ENCODE data around the gene IFI27.
A peak's percentile ranks its signal among the peaks of the same experiment; 100 is the strongest.

Gene IFI27

GRCh38 chr14:94102768-94103482 lies 7.6 kb upstream of the IFI27 start:
- no peak for DNase-seq (ENCODE audit: low spot score)

GRCh38 chr14:94103554-94104150 lies 6.9 kb upstream of the IFI27 start:
- DNase-seq (ENCODE audit: low spot score): no peak

- no peak for DNase-seq (ENCODE audit: low spot score)
Observed at GRCh38 chr14:94104731-94105130, 5.8 kb upstream of the IFI27 start.

GRCh38 chr14:94109915-94110250 lies 653 bp upstream of the IFI27 start:
- DNase-seq (ENCODE audit: low spot score): no peak

GRCh38 chr14:94111276-94112095 lies 950 bp downstream of the IFI27 start:
- DNase-seq (ENCODE audit: low spot score): no peak

- no peak for DNase-seq (ENCODE audit: low spot score)
Observed at GRCh38 chr14:94112513-94113063, 2.1 kb downstream of the IFI27 start.

- DNase-seq (ENCODE audit: low spot score): no peak
Observed at GRCh38 chr14:94113073-94113472, 2.5 kb downstream of the IFI27 start.

- no peak for DNase-seq (ENCODE audit: low spot score)
Observed at GRCh38 chr14:94113490-94113889, 3.0 kb downstream of the IFI27 start.

GRCh38 chr14:94113908-94114588 lies 3.5 kb downstream of the IFI27 start:
- DNase-seq (ENCODE audit: low spot score): no peak

GRCh38 chr14:94114589-94115057 lies 4.1 kb downstream of the IFI27 start:
- no peak for DNase-seq (ENCODE audit: low spot score)

- DNase-seq (ENCODE audit: low spot score): peak; percentile 41
Observed at GRCh38 chr14:94115058-94115591, 4.6 kb downstream of the IFI27 start.

GRCh38 chr14:94115631-94116030 lies 5.1 kb downstream of the IFI27 start:
- no peak for DNase-seq (ENCODE audit: low spot score)

GRCh38 chr14:94116701-94117100 lies 6.2 kb downstream of the IFI27 start:
- DNase-seq (ENCODE audit: low spot score): no peak

- no peak for DNase-seq (ENCODE audit: low spot score)
Observed at GRCh38 chr14:94117856-94118255, 7.3 kb downstream of the IFI27 start.

- no peak for DNase-seq (ENCODE audit: low spot score)
Observed at GRCh38 chr14:94119071-94119470, 8.5 kb downstream of the IFI27 start.

- DNase-seq (ENCODE audit: low spot score): no peak
Observed at GRCh38 chr14:94120667-94121340, 10.3 kb downstream of the IFI27 start.

GRCh38 chr14:94121485-94121884 lies 10.9 kb downstream of the IFI27 start:
- no peak for DNase-seq (ENCODE audit: low spot score)

- DNase-seq (ENCODE audit: low spot score): no peak
Observed at GRCh38 chr14:94122438-94122837, 11.9 kb downstream of the IFI27 start.

- no peak for DNase-seq (ENCODE audit: low spot score)
Observed at GRCh38 chr14:94123296-94123695, 12.8 kb downstream of the IFI27 start.

GRCh38 chr14:94123868-94124267 lies 13.3 kb downstream of the IFI27 start:
- no peak for DNase-seq (ENCODE audit: low spot score)

Data from SK-N-DZ (cell line).